Ishikawa (cell line): ENCODE results near the gene AHCYL2.

ENCODE experiments used
- CEBPB ChIP-seq: IDR thresholded peaks from 2 replicates; pipeline ENCODE4 v1.6.1; 2012
- CREB1 ChIP-seq: IDR thresholded peaks from 2 replicates; pipeline ENCODE4 v1.6.1; 2012; ENCODE audit warnings: low read depth
- EGR1 ChIP-seq: IDR thresholded peaks from 2 replicates; pipeline ENCODE4 v1.6.1; 2012
- EP300 ChIP-seq: IDR thresholded peaks from 2 replicates; pipeline ENCODE4 v1.6.1; 2012; ENCODE audit warnings: borderline replicate concordance
- FOXM1 ChIP-seq: IDR thresholded peaks from 2 replicates; pipeline ENCODE4 v1.6.1; 2012; ENCODE audit warnings: low read depth, borderline replicate concordance
- RAD21 ChIP-seq: IDR thresholded peaks from 2 replicates; pipeline ENCODE4 v1.6.1; 2012; ENCODE audit warnings: low read depth
- TAF1 ChIP-seq: IDR thresholded peaks from 2 replicates; pipeline ENCODE4 v1.6.1; 2012; ENCODE audit warnings: low read depth, mild to moderate bottlenecking
- TCF12 ChIP-seq: IDR thresholded peaks from 2 replicates; pipeline ENCODE4 v1.6.1; 2012; ENCODE audit warnings: low read depth
- TEAD4 ChIP-seq: IDR thresholded peaks from 2 replicates; pipeline ENCODE4 v1.6.1; 2012
- YY1 ChIP-seq: IDR thresholded peaks from 2 replicates; pipeline ENCODE4 v1.6.1; 2012; ENCODE audit warnings: low read depth
- ZBTB7A ChIP-seq: IDR thresholded peaks from 2 replicates; pipeline ENCODE4 v1.6.1; 2012; ENCODE audit warnings: low read depth
- TF ChIP-seq, protein P1 (sequence below): IDR thresholded peaks from 2 replicates; pipeline ENCODE4 v1.6.1; 2012; ENCODE audit warnings: low read depth, mild to moderate bottlenecking
- TF ChIP-seq, protein P2 (sequence below): IDR thresholded peaks from 2 replicates; pipeline ENCODE4 v1.6.1; 2012
- TF ChIP-seq, protein P3 (sequence below): IDR thresholded peaks from 2 replicates; pipeline ENCODE4 v1.6.1; 2012

Gene AHCYL2

DNA sequence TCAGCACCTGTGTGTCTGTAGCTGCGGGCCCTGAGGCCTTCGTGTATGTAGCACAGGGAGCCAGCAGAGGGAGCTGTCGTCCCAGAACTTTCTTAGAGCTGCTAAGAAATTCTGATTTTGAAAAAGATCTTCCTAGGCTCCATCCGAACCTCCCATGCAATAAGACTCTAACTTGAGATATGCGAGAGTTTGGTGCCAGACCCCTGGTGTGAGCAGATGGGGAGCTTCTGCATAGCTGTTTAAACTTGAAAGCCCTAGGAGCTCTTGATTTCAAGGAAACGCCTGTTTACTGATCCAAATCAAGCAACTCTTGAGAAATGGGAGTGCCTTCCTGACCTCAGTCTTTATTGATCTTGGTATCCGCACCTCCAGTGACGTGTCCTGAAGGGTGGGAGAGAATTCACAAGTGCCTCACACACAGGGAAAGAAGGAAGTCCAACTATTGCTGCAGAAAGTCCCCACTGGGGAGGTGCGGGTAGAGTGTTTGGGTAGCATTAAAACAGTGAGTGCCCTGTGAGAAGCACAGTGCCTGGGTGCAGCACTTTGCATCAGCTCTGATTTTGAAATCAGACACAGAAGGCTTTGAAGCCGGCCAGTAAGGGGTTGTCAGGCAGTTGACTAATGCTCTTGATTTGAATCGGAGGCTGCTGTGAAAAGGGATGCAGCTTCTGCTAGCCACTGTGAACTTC, 143.0 kb downstream of the AHCYL2 start:
- TF ChIP-seq, protein P1, sequence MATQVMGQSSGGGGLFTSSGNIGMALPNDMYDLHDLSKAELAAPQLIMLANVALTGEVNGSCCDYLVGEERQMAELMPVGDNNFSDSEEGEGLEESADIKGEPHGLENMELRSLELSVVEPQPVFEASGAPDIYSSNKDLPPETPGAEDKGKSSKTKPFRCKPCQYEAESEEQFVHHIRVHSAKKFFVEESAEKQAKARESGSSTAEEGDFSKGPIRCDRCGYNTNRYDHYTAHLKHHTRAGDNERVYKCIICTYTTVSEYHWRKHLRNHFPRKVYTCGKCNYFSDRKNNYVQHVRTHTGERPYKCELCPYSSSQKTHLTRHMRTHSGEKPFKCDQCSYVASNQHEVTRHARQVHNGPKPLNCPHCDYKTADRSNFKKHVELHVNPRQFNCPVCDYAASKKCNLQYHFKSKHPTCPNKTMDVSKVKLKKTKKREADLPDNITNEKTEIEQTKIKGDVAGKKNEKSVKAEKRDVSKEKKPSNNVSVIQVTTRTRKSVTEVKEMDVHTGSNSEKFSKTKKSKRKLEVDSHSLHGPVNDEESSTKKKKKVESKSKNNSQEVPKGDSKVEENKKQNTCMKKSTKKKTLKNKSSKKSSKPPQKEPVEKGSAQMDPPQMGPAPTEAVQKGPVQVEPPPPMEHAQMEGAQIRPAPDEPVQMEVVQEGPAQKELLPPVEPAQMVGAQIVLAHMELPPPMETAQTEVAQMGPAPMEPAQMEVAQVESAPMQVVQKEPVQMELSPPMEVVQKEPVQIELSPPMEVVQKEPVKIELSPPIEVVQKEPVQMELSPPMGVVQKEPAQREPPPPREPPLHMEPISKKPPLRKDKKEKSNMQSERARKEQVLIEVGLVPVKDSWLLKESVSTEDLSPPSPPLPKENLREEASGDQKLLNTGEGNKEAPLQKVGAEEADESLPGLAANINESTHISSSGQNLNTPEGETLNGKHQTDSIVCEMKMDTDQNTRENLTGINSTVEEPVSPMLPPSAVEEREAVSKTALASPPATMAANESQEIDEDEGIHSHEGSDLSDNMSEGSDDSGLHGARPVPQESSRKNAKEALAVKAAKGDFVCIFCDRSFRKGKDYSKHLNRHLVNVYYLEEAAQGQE, result no peak
- TF ChIP-seq, protein P2, sequence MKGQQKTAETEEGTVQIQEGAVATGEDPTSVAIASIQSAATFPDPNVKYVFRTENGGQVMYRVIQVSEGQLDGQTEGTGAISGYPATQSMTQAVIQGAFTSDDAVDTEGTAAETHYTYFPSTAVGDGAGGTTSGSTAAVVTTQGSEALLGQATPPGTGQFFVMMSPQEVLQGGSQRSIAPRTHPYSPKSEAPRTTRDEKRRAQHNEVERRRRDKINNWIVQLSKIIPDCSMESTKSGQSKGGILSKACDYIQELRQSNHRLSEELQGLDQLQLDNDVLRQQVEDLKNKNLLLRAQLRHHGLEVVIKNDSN, result no peak
- peak; percentile 80 for TF ChIP-seq RAD21

DNA sequence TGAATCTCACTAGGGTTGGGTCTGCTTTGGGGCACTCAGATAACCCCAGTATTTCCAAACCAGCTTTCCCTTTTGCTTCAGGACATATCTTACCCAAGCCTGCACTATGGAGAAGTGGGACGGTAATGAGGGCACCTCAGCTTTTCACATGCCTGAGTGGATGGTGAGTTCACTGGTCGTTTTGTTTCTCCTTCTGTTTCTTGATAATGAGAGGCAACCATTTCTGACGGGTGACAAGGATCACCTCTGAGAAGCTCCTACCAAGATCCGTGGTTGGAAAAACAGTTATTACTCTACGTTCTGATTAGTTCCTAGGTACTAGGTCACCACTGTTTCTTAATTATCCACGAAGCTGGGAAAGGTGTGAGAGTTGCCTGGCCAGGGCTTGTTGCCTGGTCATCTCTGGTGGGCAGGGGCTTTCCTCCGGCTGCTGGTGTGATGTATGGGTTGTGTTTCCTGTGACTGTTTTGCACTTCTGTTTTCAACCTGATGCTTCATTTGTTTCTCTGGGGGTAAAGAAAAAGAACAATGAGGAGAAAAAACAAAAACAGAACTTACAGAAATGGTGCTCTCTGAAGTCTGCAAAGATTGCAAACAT, 143.7 kb downstream of the AHCYL2 start:
- TF ChIP-seq, protein P2, result no peak
- TF ChIP-seq YY1, result no peak
- TF ChIP-seq EP300, result no peak
- TF ChIP-seq TEAD4, result no peak
- no peak for TF ChIP-seq CREB1
- TF ChIP-seq ZBTB7A, result no peak
- TF ChIP-seq CEBPB, result no peak
- TF ChIP-seq TCF12, result no peak
- TF ChIP-seq, protein P3, sequence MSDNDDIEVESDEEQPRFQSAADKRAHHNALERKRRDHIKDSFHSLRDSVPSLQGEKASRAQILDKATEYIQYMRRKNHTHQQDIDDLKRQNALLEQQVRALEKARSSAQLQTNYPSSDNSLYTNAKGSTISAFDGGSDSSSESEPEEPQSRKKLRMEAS, result no peak
- TF ChIP-seq, protein P1, result no peak
- no peak for TF ChIP-seq RAD21

DNA sequence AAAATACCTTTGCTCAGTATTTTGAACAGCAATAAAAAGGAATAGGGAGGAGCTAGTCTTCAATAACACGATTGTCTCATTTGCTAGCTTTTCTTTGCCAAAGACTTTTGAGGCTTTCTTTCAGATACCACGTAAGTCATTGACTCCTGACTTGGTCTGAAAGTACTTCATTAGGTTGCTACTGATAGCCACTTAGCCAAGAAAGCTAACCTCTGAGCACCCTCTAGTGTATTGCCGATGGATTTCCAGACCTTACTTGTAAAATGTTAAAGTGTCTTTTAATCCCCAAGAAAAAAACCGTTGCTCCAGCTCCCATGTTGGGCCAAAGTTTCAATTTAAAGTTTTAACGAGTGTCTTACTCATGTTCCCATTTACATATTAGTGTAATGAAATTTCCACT, 146.0 kb downstream of the AHCYL2 start:
- TF ChIP-seq TAF1, result no peak
- no peak for TF ChIP-seq FOXM1
- TF ChIP-seq CEBPB, result no peak
- TF ChIP-seq CREB1, result no peak
- TF ChIP-seq, protein P2, result no peak
- TF ChIP-seq YY1, result no peak
- TF ChIP-seq EGR1, result no peak

DNA sequence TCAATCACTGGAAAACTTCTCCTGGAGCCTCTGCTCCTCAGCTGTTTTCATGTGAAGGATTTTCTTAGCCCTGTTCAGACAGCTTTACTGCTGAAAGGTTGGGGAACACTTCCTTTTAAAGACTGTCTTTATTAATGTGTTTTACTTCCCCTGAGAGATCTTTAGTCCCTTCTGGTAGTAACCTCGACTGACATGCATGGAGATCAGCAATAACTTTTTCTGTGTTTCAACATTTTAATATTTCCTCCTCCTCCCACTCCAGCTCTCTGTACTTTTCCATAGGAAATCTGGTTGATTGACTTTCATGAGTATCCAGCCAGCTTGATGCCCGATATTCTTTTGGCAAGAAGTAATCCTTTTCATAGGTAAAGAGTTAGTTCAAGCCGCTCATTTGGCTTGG, 146.7 kb downstream of the AHCYL2 start:
- no peak for TF ChIP-seq YY1
- TF ChIP-seq, protein P2, result no peak
- no peak for TF ChIP-seq ZBTB7A

DNA sequence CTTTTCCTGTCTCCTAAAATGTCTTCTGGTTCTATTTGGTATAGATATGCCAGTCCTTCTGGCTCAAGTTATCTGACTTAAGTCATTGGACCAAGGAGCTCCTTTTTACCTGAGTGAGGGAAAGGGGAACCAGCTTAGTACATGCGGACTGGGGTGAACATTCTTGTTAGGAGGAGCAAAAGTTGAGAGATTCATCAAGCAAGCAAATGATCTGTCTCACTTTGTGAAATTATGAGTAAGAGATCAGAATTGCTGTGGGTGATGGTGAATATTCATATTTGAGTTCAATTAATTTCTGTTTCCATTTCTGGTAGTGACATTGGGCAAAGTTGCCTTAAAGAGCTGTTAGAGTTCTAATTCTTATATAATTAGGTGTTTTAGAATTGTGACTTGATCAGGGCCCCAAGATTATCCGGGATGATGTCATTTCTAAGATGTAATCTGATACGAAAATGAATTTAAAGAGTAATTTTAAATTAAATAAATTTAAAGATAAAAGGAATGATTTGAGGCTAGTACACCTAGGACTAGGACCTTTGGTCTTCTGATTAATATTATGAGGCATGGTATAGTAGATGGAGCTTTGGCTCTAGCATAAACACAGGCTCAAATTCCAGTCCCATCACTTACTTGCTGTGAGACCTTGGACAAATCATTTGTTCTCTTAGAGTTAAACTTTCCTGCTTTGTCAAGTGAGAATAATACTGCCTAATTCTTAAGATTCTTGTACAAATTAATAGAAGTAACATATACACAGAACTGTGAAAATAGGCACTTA, 149.0 kb downstream of the AHCYL2 start:
- no peak for TF ChIP-seq YY1
- TF ChIP-seq TCF12, result no peak
- TF ChIP-seq, protein P3, result no peak
- TF ChIP-seq TAF1, result no peak
- no peak for TF ChIP-seq CREB1
- TF ChIP-seq, protein P1, result no peak
